ENCODE results near the gene GEMIN7. TPM values are rescaled to one million over a fixed set of nuclear protein-coding genes. Genes with fewer than 3 reads are reported as not detected.

The GEMIN7 gene
- total RNA-seq, 4 donors from 2014 or later, result 28.7 to 34.2 (median 29.6) TPM; not detected in 1

DNA sequence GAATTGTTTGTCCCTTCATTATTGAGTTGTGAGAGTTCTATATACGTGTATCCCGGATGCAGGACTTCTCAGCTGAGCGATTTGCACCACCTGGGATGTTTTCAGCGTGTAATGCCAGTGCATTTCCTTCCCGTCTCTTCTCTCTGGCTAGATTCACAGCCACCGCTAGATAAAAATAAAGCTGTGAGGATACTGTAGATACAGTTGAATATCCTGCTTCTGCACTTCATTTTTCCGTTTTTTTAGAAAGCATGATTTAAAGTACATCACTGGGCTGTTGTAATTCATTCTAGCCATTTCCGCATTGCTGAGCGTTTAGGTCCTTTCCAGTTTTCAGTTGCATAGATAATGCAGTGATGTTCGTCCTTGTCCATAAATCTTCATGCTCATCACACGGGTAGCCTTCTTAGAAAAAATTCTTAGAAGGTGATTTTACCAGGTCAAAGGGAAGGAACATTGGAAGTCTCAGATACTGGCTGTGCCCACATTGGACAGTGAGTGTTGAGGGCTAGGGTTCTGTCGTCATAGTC is 28.6 kb downstream of the GEMIN7 start:
- H3K27ac ChIP-seq, result no peak overlapping the region
- H3K4me3 ChIP-seq, result no peak overlapping the region
- H3K36me3 ChIP-seq, result no peaks in the 10 kb centered on the region
- no peaks in the 10 kb centered on the region for H3K9me3 ChIP-seq
- H3K4me1 ChIP-seq, result peaks cover 0 to 45% (median 15%) of the 10 kb centered on the region in 4 donors
- no peak for DNase-seq
- TF ChIP-seq POLR2A (IDR thresholded peaks at IDR 0.05), result no peak
- TF ChIP-seq, protein P1, sequence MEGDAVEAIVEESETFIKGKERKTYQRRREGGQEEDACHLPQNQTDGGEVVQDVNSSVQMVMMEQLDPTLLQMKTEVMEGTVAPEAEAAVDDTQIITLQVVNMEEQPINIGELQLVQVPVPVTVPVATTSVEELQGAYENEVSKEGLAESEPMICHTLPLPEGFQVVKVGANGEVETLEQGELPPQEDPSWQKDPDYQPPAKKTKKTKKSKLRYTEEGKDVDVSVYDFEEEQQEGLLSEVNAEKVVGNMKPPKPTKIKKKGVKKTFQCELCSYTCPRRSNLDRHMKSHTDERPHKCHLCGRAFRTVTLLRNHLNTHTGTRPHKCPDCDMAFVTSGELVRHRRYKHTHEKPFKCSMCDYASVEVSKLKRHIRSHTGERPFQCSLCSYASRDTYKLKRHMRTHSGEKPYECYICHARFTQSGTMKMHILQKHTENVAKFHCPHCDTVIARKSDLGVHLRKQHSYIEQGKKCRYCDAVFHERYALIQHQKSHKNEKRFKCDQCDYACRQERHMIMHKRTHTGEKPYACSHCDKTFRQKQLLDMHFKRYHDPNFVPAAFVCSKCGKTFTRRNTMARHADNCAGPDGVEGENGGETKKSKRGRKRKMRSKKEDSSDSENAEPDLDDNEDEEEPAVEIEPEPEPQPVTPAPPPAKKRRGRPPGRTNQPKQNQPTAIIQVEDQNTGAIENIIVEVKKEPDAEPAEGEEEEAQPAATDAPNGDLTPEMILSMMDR (IDR thresholded peaks at IDR 0.05), result no peak
- H3K27me3 ChIP-seq, result no peaks in the 10 kb centered on the region

DNA sequence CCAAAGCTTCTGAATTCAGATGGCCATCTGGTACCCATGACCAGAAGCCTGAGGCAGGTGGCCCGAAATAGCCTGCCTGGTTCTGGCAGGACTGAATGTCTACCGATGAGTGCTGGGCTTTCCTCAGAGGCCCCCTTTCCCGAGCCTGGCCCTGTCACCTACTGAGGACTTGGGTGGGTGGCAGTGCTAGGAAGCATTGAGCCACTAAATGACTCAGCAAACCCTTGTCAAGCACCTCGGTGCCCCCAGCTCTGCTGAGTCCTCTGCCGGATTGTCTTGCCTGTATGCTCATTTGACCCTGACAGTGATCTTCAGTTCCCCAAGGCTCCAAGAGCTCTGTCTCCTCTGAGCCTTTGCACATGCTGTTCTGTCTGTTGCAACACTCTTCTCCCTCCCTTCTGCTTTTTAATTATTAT is 31.8 kb downstream of the GEMIN7 start:
- Histone ChIP-seq H3K27me3 (no peaks in the 10 kb centered on the region), H3K9me3 (no peaks in the 10 kb centered on the region), H3K27ac (no peak overlapping the region), H3K36me3 (no peaks in the 10 kb centered on the region), H3K4me1 (peaks cover 0 to 30% (median 0%) of the 10 kb centered on the region in 4 donors), H3K4me3 (no peak overlapping the region)
- no peak for DNase-seq
- TF ChIP-seq, protein P1 (IDR thresholded peaks at IDR 0.05), result no peak
- no peak for TF ChIP-seq POLR2A (IDR thresholded peaks at IDR 0.05)

DNA sequence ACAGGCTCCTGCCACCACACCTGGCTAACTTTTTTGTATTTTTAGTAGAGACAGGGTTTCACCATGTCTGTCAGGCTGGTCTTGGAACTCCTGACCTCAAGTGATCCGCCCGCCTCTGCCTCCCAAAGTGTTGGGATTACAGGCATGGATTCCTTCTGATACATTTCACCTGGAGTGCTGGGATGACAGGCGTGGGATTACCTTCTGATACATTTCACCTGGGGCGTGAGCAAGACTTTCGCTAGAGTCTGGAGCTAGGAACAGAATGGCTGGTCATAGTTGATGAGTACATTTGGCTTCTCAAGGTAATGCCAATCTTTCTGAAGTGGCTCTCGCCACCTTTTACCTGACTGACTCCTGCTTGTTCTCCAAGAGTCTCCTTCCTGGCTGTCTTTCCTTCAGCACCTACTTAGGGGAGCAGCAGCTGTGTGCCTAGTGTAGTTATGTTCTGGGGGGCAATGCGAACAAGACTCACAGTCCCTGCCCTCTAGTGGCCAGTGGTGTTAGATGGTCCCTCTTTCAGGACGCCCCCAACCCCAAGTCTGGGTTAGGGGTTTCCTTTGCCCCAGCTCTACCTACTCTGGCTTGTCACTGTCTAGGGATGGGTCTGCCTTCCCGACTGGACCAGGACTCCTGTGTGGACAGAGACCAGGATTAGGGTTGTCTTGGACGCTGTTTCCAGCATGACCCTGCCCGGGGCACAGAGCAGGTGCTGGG is 33.2 kb downstream of the GEMIN7 start:
- no peak for DNase-seq
- Histone ChIP-seq H3K4me3 (no peak overlapping the region), H3K36me3 (no peaks in the 10 kb centered on the region), H3K4me1 (peaks cover 0 to 34% (median 7%) of the 10 kb centered on the region in 4 donors), H3K27me3 (no peaks in the 10 kb centered on the region), H3K9me3 (no peaks in the 10 kb centered on the region), H3K27ac (peak overlapping the region in 2 of 4 donors; percentile 56 to 78)
- TF ChIP-seq, protein P1 (IDR thresholded peaks at IDR 0.05), result no peak
- TF ChIP-seq POLR2A (IDR thresholded peaks at IDR 0.05), result no peak

DNA sequence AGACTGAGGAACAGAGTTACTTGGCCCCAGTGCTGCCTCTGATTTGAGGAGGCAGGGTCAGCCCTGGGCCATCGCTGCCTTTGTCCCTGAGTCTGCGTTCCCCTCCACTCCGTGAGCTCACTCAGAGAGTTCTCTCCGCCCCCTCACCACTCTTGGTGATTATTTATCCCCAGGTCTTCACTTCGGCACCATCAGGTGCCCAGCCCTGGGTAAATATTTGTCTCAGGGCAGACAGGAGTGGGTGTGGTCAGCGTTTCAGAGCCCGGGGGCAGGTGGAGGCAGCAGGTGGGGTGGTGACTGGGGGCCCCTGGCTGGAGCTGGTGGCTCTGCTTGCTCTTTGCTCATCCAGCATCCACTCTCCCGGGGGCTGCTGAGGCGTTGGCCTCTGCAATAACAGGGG is 34.6 kb downstream of the GEMIN7 start:
- DNase-seq, result peak in 2 of 3 donors; percentile 57 to 72
- peak in 1 of 2 donors; percentile 38 for TF ChIP-seq POLR2A (IDR thresholded peaks at IDR 0.05)
- TF ChIP-seq, protein P1 (IDR thresholded peaks at IDR 0.05), result peak in 1 of 6 experiments; percentile 29
- Histone ChIP-seq H3K9me3 (no peaks in the 10 kb centered on the region), H3K4me1 (peaks cover 0 to 47% (median 14%) of the 10 kb centered on the region in 4 donors), H3K27ac (peak overlapping the region in 2 of 4 donors; percentile 56 to 78), H3K4me3 (peak overlapping the region in 1 of 4 donors; percentile 28), H3K27me3 (no peaks in the 10 kb centered on the region), H3K36me3 (no peaks in the 10 kb centered on the region)

DNA sequence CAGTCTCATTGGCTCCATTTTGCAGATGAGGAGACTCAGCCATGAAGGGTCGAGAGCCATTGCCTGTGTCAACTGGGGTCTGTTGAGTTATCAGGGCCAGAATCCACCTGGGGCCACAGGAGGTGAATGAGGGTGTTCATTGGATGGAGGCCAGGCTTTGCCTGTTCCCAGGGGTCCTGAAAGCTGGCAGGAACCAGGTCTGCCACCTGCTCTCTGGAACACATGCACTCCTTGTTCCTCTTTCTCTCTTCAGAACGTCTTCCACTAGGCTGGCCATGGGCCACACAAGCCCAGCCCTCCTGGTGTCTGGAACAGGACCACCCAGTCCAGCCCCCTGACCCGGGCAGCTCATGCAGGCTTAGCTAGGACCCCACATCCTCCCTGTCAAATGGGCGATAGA is 35.1 kb downstream of the GEMIN7 start:
- peaks cover 0 to 52% (median 16%) of the 10 kb centered on the region in 4 donors for H3K4me1 ChIP-seq
- H3K36me3 ChIP-seq, result no peaks in the 10 kb centered on the region
- H3K27me3 ChIP-seq, result no peaks in the 10 kb centered on the region
- no peak overlapping the region for H3K4me3 ChIP-seq
- TF ChIP-seq POLR2A (IDR thresholded peaks at IDR 0.05), result no peak
- TF ChIP-seq, protein P1 (IDR thresholded peaks at IDR 0.05), result no peak
- no peak for DNase-seq
- peak overlapping the region in 1 of 4 donors; percentile 78 for H3K27ac ChIP-seq
- H3K9me3 ChIP-seq, result no peaks in the 10 kb centered on the region
